ENCODE measurements around the gene ORC5.
A peak's percentile ranks its signal among the peaks of the same experiment; 100 is the strongest.

The ORC5 gene

DNA sequence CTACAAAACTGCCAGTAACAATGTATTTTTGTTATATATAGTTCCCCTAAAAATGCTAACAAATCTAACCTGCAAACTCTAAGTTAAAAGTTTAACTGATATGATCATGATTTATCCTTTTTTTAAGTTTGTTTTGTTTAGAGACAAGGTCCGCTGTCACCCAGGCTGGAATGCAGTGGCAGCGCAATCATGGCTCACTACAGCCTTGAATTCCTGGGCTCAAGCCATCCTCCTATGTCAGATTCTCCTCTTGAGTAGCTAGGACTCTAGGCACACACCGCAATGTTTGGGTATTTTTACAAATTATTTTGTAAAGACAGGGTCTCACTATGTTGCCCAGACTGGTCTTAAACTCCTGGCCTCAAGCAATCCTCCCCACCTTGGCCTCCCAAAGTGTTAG is 46.6 kb downstream of the ORC5 start:
- Mint-ChIP-seq H3K27me3 (no peaks in the 10 kb centered on the region), H3K36me3 (ENCODE audit: low read depth) (peaks cover 78% of the 10 kb centered on the region)
- no peak for DNase-seq

DNA sequence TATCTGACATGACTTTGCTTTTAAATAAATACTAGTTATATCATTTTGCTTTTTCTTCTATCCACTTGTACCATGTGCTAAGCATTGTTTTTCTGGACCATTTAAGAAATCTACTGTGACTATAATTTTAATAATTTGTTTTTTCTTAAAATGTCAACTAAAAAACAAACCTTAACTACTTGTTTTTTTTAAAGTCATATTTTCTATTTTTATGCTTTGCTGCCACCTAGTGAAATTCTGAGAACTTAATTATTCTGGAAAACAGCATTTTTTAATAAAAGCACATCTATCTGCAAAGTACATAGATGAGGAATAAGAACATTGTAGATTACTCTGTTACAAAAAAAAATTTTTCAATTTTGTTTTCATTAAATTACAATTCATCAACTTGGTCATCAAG is 47.4 kb downstream of the ORC5 start:
- no peak for DNase-seq
- peaks cover 74% of the 10 kb centered on the region for H3K36me3 Mint-ChIP-seq (ENCODE audit: low read depth)
- H3K4me3 Mint-ChIP-seq, result no peak overlapping the region

More for the DNA sequence above, 46.6 kb downstream of the ORC5 start:
- Mint-ChIP-seq H3K4me1 (ENCODE audit: low read depth) (peaks cover 2% of the 10 kb centered on the region), H3K4me3 (no peak overlapping the region), H3K27ac (no peak overlapping the region), H3K9me3 (no peaks in the 10 kb centered on the region)

GRCh38 chr7:104156842-104157277 is 51.0 kb downstream of the ORC5 start:
- H3K4me3 Mint-ChIP-seq, result no peak overlapping the region
- H3K9me3 Mint-ChIP-seq, result no peaks in the 10 kb centered on the region
- H3K27me3 Mint-ChIP-seq, result no peaks in the 10 kb centered on the region
- no peak overlapping the region for H3K27ac Mint-ChIP-seq
- H3K36me3 Mint-ChIP-seq (ENCODE audit: low read depth), result peaks cover 62% of the 10 kb centered on the region
- no peak for DNase-seq
- H3K4me1 Mint-ChIP-seq (ENCODE audit: low read depth), result peaks cover 2% of the 10 kb centered on the region

More for the DNA sequence above, 47.4 kb downstream of the ORC5 start:
- no peaks in the 10 kb centered on the region for H3K9me3 Mint-ChIP-seq
- no peak overlapping the region for H3K27ac Mint-ChIP-seq
- H3K4me1 Mint-ChIP-seq (ENCODE audit: low read depth), result peaks cover 2% of the 10 kb centered on the region
- no peaks in the 10 kb centered on the region for H3K27me3 Mint-ChIP-seq

- Mint-ChIP-seq H3K9me3 (no peaks in the 10 kb centered on the region), H3K4me3 (no peak overlapping the region), H3K36me3 (ENCODE audit: low read depth) (peaks cover 54% of the 10 kb centered on the region), H3K27ac (no peak overlapping the region), H3K4me1 (ENCODE audit: low read depth) (peaks cover 2% of the 10 kb centered on the region), H3K27me3 (no peaks in the 10 kb centered on the region)
- DNase-seq, result no peak
Measured at GRCh38 chr7:104153287-104153686, 54.5 kb downstream of the ORC5 start.

DNA sequence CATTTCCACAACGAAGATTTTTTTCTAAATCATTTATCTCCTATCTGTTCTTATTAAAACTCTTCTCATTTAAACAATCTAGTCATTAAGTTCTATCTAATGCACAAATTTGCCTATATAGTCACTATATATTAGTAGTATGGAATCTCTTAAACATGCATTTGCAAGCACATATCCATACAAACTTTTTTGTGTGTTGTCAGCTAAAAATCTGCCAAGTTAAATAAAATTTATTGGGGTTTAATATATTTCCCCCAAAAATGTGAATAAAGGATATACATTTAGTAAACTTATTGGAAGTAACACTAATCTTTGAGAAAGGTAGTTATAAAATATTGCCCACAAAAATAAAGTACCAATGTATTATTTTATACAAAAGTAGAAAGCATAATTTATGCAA is 55.3 kb downstream of the ORC5 start:
- Mint-ChIP-seq H3K4me1 (ENCODE audit: low read depth) (peaks cover 2% of the 10 kb centered on the region), H3K27me3 (no peaks in the 10 kb centered on the region), H3K27ac (no peak overlapping the region), H3K9me3 (no peaks in the 10 kb centered on the region), H3K36me3 (ENCODE audit: low read depth) (peaks cover 54% of the 10 kb centered on the region), H3K4me3 (no peak overlapping the region)
- DNase-seq, result no peak

DNA sequence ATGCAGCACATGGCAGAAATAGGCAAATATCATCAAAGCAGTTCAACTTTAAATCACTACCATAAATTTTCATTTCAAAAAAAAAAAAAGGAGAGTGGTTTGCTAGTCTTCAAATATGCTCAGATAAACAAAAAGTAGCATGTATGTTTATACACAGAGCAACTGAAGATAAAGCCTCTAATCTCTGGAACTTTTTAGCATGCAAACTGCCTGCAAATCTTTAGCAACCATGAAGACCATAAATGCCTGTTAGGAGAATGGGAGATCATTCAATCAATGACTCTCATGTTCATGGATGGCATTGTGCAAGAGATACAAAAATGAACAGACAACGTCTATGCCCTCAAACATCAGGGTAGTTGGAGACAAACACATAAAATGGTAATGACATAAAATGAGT is 57.3 kb downstream of the ORC5 start:
- no peaks in the 10 kb centered on the region for H3K4me1 Mint-ChIP-seq (ENCODE audit: low read depth)
- H3K4me3 Mint-ChIP-seq, result no peak overlapping the region
- no peaks in the 10 kb centered on the region for H3K27me3 Mint-ChIP-seq
- H3K27ac Mint-ChIP-seq, result no peak overlapping the region
- no peak for DNase-seq
- H3K36me3 Mint-ChIP-seq (ENCODE audit: low read depth), result peaks cover 64% of the 10 kb centered on the region
- no peaks in the 10 kb centered on the region for H3K9me3 Mint-ChIP-seq

GRCh38 chr7:104149822-104150221 is 58.0 kb downstream of the ORC5 start:
- Mint-ChIP-seq H3K4me3 (no peak overlapping the region), H3K36me3 (ENCODE audit: low read depth) (peaks cover 68% of the 10 kb centered on the region), H3K9me3 (no peaks in the 10 kb centered on the region), H3K27me3 (no peaks in the 10 kb centered on the region), H3K4me1 (ENCODE audit: low read depth) (no peaks in the 10 kb centered on the region), H3K27ac (no peak overlapping the region)
- DNase-seq, result no peak

DNA sequence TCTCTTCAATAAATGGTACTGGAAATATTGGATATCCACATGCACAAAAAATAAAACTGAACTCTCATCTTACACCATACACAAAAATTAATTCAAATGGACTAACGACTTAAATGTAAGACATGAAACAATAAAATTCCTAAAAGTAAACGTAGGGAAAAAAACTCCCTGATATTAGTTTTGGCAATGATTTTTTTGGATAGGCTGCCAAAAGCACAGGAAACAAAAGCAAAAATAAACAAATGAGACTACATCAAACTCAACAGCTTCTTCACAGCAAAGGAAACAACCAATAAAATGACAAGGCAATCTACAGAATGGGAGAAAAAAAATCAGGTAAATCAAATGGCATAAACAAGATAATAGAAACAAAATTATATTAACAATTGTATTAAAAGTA is 65.7 kb downstream of the ORC5 start:
- no peaks in the 10 kb centered on the region for H3K27me3 Mint-ChIP-seq
- no peaks in the 10 kb centered on the region for H3K9me3 Mint-ChIP-seq
- H3K27ac Mint-ChIP-seq, result no peak overlapping the region
- no peaks in the 10 kb centered on the region for H3K4me1 Mint-ChIP-seq (ENCODE audit: low read depth)
- no peak for DNase-seq
- H3K36me3 Mint-ChIP-seq (ENCODE audit: low read depth), result peaks cover 75% of the 10 kb centered on the region
- H3K4me3 Mint-ChIP-seq, result no peak overlapping the region

DNA sequence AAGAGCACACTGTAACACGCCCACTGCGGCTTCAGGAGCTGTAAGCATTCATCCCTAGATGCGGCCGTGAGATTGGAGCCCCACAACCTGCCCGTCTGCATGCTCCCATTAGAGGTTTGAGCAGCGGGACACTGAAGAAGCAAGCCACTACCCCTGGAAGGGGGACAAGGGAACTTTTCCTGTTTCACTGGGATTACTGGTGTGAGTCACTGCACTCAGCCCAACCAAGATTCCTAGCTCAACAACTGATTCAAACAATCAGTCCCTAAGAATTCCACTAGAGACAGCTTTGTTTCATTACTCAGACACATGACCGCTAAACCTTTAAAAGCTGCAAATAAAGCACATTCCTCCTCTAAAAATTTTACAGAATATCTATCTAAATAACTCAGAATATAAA is 69.8 kb downstream of the ORC5 start:
- no peak for DNase-seq
- peaks cover 57% of the 10 kb centered on the region for H3K36me3 Mint-ChIP-seq (ENCODE audit: low read depth)
- peaks cover 9% of the 10 kb centered on the region for H3K4me1 Mint-ChIP-seq (ENCODE audit: low read depth)
- no peak overlapping the region for H3K27ac Mint-ChIP-seq
- H3K4me3 Mint-ChIP-seq, result no peak overlapping the region
- H3K9me3 Mint-ChIP-seq, result no peaks in the 10 kb centered on the region
- no peaks in the 10 kb centered on the region for H3K27me3 Mint-ChIP-seq

- H3K27me3 Mint-ChIP-seq, result no peaks in the 10 kb centered on the region
- peaks cover 53% of the 10 kb centered on the region for H3K36me3 Mint-ChIP-seq (ENCODE audit: low read depth)
- no peaks in the 10 kb centered on the region for H3K9me3 Mint-ChIP-seq
- no peak for DNase-seq
- H3K27ac Mint-ChIP-seq, result no peak overlapping the region
- peaks cover 9% of the 10 kb centered on the region for H3K4me1 Mint-ChIP-seq (ENCODE audit: low read depth)
- no peak overlapping the region for H3K4me3 Mint-ChIP-seq
Measured at GRCh38 chr7:104137511-104137910, 70.3 kb downstream of the ORC5 start.

DNA sequence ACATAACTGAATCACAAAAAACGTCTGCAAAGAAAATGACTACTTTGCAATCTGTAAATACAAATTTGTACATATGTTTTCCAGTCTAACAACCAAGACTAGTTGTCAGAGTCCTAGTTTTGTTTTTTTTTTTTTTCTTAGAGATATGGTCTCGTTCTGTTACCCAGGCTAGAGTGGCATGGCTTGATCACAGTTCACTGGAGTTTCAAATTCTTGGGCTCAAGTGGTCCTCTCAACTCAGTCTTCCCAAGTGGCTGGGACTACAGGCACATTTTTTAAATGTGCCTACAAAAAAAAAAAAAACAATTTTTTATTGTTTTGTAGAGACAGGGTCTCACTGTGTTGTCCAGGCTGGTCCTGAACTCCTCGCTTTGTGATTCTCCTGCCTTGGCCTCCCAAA is 70.8 kb downstream of the ORC5 start:
- no peak overlapping the region for H3K27ac Mint-ChIP-seq

DNA sequence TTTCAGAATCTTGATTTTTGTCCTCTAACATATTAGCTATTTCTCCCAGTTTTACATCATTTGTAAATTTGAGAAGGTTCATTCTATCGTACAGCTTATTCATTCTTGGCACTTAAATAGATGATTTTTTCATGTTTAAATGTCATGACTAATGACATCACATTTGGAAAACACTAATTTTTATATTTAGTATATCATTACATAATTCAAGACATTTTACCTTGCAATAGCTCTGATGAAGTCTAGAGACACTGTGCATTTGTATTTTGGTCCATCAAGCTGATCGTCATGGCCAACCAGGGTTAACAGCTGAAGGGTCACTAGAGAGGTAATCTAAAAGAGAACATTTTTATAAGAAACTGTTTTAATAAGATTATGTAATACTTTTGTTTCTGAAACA is 71.3 kb downstream of the ORC5 start:
- Mint-ChIP-seq H3K27me3 (no peaks in the 10 kb centered on the region), H3K27ac (peak overlapping the region; percentile 90), H3K4me1 (ENCODE audit: low read depth) (peaks cover 9% of the 10 kb centered on the region), H3K36me3 (ENCODE audit: low read depth) (peaks cover 47% of the 10 kb centered on the region), H3K9me3 (no peaks in the 10 kb centered on the region), H3K4me3 (no peak overlapping the region)
- DNase-seq, result no peak

More for the DNA sequence above, 70.8 kb downstream of the ORC5 start:
- Mint-ChIP-seq H3K27me3 (no peaks in the 10 kb centered on the region), H3K36me3 (ENCODE audit: low read depth) (peaks cover 50% of the 10 kb centered on the region), H3K4me3 (no peak overlapping the region), H3K4me1 (ENCODE audit: low read depth) (peaks cover 9% of the 10 kb centered on the region), H3K9me3 (no peaks in the 10 kb centered on the region)
- no peak for DNase-seq

GRCh38 chr7:104135760-104136558 is 71.9 kb downstream of the ORC5 start:
- Mint-ChIP-seq H3K4me3 (no peak overlapping the region), H3K27ac (peak overlapping the region; percentile 90), H3K27me3 (no peaks in the 10 kb centered on the region), H3K9me3 (no peaks in the 10 kb centered on the region), H3K36me3 (ENCODE audit: low read depth) (peaks cover 47% of the 10 kb centered on the region), H3K4me1 (ENCODE audit: low read depth) (peaks cover 9% of the 10 kb centered on the region)
- DNase-seq, result no peak

GRCh38 chr7:104133238-104133637 is 74.6 kb downstream of the ORC5 start:
- no peak overlapping the region for H3K27ac Mint-ChIP-seq
- no peak for DNase-seq
- peaks cover 50% of the 10 kb centered on the region for H3K36me3 Mint-ChIP-seq (ENCODE audit: low read depth)
- H3K9me3 Mint-ChIP-seq, result no peaks in the 10 kb centered on the region
- no peaks in the 10 kb centered on the region for H3K27me3 Mint-ChIP-seq
- H3K4me1 Mint-ChIP-seq (ENCODE audit: low read depth), result peaks cover 9% of the 10 kb centered on the region
- no peak overlapping the region for H3K4me3 Mint-ChIP-seq

- H3K27ac Mint-ChIP-seq, result no peak overlapping the region
Measured at GRCh38 chr7:104130726-104131125, 77.1 kb downstream of the ORC5 start.

More at GRCh38 chr7:104130726-104131125, 77.1 kb downstream of the ORC5 start:
- no peak for DNase-seq
- Mint-ChIP-seq H3K4me3 (no peak overlapping the region), H3K4me1 (ENCODE audit: low read depth) (peaks cover under 1% of the 10 kb centered on the region), H3K36me3 (ENCODE audit: low read depth) (peaks cover 55% of the 10 kb centered on the region), H3K27me3 (no peaks in the 10 kb centered on the region), H3K9me3 (no peaks in the 10 kb centered on the region)

All from activated T-cell treated with anti-CD3 and anti-CD28 coated beads, Interleukin-2, amount 50 U/mL, for 24 hours (primary cell).